GM18511 (cell line): ENCODE measurements around the gene SEC16B.
A peak's percentile ranks its signal among the peaks of the same experiment; 100 is the strongest.

Experiments used
- ATAC-seq: cut with Tn5 transposase; IDR thresholded peaks from one replicate; pipeline ENCODE4 v1.9.1; 2021; ENCODE audit warnings: mild to moderate bottlenecking, moderate library complexity; ENCODE audit not compliant: unreplicated experiment

SEC16B gene

GRCh38 chr1:177977141-177977540, 7.3 kb upstream of the SEC16B start:
- no peak for ATAC-seq

DNA sequence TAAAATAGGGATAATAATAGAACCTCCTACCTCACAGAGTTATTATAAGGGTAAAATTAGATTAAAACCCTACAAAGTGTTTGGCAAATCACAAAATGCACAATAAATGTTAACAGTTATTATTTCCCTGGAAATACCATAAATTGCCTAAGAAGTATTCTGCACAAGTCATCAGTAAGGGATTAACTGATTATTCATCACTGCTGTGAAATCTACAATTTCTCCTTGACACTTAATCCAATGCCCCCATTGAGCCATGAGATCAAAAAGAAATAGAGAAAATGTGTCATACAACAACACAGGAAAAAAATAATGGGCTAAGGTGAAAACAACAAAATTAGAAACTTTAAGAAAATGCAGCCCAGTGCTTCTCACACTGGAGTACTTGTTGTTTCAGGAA, 6.7 kb upstream of the SEC16B start:
- ATAC-seq, result no peak

DNA sequence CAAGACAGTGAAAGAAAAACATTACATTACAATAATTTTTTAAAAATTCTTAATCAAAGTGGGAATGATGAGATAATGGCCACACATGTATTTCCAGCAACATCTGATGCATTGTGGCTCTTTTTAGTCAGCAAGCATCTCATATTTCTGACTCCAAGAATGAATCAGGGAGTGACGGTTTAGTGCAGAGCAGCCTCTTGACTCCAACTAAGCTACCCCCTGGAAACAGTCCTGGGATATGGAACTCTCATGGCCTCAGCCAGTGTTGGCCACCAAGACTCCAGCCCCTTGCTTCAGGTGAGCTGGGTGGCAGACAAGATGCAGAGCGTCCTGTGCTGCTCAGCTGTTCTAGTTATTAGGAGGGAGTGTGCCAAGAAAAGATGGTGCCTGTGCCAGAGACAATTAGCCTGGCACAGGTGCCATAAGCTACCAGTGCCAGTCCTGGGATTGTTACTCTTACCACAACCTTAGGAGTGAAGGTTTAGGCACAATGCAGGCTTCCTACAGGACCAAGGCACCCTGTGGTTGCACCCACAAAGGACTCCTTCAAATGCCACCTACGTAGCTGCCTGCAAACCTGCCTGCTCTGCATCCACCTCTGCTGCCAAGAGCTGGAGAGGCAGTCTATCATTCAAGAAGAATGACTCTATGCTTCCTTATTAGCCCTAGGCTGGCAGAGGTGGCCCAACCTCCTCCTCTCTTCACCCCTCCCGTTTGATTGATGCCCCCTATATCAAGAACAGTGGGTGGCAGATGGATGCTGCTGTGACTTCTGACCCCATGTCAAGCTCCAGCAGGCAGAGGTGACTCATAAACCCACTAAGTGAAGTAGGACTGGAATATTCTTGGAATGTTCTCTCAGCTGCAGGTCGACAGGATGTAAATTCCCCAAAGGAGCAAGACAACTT, 6.0 kb upstream of the SEC16B start:
- ATAC-seq, result no peak

DNA sequence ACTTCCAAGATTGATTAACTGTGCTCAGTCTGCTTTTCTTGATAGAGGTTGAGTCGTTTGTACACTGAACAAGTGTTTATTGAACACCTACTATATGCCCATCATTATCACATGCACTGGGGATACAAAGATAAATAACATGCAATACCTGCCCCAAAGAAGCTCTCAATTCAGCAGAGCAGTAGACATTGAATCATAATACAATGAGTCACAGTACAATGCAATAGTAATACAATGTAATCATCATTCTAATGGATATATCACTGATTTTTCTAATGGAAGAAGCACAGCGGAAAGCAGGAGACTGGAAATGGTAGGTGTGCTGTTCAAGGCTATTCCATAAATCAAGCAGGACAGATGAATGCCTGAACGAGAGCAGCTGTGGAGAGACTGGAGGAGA, 3.7 kb upstream of the SEC16B start:
- no peak for ATAC-seq

DNA sequence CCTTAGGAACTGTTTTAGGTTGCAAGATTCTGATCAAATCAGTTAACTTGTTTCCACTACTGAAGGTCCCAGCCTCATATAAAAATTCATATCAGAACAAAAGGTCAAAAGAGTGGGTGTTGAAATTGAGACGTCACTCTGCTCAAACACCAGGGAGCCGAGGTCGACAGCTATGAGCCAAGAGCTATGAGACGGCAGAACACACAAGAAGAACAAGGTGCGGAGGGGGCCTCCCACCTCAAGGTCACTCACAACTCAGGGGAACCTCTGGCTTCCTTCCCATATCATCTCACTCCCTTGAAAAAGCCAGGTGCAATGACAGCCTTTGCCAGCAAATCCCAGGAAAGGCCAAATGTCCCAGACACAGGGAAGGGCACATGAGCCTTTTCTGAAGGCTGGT, 749 bp downstream of the SEC16B start:
- ATAC-seq, result no peak

DNA sequence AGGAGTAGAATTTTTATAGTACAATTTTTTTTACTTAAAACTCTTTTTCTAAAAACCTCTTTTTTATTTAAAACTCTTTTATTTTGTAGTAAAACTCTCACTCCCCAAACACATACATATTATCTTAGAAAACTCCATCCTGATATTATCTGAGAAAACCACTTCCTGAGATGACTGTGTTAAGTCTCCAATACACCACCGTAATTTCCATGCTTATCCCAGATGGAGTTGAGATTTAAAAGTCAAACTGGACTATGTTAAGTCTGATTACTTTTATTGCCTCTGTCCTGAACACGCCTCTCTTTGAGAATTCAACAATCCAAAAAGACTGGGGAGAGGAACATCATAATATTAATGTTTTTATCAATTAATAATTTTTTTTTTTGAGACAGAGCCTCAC, 3.7 kb downstream of the SEC16B start:
- no peak for ATAC-seq

GRCh38 chr1:177965293-177965692, 4.6 kb downstream of the SEC16B start:
- no peak for ATAC-seq

DNA sequence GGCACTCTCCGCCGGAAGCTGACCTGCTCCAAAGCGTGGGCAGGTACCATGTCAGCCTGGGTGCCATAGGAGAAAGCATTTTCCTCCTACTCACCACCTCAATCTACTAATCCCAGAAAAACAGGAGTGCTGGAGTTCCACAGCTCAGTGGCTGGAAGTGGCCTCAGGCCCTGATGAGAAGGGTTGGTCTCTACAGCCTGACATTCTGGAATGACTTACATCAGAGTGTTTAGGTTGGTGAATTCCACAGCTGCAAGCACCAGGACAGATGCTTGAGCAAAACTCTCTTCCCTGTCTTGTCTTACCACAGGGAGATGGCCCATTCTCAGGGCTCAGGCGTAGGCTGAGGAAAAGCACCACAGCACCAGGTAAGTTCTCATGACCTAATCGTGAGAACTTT, 5.5 kb downstream of the SEC16B start:
- ATAC-seq, result no peak

GRCh38 chr1:177960939-177961622, 8.8 kb downstream of the SEC16B start:
- no peak for ATAC-seq

DNA sequence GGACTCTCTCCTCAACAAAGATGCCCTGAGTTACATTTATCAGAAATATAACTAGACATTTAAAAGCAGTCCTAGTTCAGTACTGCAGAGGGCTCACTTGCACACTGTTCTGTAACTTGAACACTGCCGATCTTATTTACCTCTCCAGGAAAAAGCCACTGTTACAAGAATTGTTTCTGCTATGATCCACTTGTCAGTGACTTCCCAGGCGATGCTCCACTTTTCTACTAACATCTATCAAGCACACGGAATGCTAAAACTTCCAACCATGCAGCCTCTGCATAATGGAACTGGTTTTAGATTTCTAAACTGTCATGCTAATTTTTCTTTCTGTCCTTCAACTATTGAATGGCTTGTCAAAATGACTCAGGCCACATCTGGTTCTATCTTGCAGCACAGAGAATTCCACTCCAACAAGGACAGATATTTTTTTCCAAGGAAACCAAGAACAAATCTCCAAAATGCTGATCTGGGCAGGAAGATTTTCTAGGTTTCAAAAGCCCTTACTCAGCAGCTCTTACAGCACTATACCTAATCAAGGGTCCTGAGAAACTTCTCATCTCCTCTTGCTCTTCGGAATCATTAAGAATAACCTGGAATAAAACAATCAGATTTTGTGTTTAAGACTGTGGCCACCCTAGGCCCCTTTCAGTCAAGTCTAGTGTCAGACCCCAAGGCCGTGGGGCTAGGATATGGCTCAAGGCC, 9.9 kb downstream of the SEC16B start:
- ATAC-seq, result no peak

DNA sequence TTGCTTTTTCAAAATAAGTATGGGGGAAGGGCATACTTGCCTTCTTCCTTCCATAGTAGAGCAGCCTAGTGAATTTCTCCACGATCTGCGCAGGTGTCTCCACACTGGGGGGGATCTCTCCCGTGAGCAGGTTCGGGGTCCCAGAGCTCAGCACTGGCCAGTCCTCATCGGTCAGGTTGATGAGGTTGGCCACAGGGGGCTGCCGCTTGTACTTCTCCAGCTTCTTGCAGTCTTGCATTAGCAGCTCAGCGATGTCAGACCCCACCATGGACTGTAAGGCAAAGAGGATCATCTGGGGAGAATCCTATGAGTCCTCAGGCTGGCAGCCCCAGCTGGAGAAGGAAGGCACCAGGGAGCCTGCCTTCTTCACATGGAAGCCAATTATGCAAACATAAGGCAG, 11.8 kb downstream of the SEC16B start:
- no peak for ATAC-seq

DNA sequence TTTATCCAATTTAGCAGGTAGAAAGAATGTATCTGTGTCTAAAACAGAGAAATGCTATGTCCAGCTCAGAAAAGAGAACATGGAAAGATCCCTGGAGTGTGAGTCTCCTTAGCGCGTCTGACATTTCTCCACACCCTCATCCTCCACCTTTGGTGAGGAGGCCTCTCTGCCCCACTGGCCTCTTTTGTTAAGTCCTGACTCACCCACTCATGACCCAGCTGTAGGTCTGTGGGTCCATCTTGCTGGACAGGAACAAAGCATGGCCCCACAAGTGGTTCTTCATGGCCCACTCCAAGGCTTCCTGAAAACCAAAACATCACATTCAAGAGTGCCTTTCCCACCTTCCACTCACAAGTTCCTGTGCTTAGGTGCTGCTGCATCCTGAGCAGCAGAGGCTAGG, 15.8 kb downstream of the SEC16B start:
- no peak for ATAC-seq

GRCh38 chr1:177953549-177953948, 16.3 kb downstream of the SEC16B start:
- ATAC-seq, result no peak

GRCh38 chr1:177952691-177953090, 17.2 kb downstream of the SEC16B start:
- ATAC-seq, result no peak

DNA sequence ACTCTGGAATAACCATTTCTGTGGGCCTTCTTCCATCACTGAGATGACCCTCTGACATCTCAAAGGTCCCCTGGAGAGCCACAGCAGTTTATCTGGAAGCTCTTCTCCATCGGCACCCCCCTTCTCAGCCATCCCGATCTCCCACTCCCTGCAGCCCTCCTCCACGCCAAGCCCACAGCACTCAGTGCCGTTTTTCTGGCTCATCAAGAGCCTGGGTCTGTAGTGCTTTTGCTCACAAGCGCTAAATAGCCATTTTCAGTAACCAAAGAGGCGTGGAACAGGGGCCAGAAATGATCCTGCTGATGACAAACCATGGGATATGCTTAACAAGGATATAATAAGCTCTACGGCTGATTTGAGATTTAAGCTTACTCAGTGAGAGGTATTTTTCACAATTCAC, 17.6 kb downstream of the SEC16B start:
- no peak for ATAC-seq

DNA sequence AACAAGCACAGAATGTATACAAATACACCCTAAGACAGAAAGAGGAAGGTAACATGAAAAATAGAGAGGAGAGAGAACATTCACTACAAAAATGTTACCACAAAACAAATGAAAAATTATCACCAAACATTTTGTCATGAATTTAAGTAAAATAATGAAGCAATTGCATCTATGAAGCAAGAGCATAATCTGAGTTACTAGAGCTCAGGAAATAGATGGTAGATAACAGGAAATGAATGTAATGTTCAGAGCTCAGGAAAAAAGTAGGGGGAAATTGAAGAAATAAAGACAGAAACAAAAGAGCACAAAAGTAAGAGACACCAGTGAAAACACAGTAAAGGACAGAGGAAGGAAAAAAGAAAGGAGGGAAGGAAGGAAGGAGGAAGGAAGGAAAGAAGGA, 19.4 kb downstream of the SEC16B start:
- no peak for ATAC-seq

GRCh38 chr1:177948336-177948972, 21.4 kb downstream of the SEC16B start:
- peak; percentile 74 for ATAC-seq

DNA sequence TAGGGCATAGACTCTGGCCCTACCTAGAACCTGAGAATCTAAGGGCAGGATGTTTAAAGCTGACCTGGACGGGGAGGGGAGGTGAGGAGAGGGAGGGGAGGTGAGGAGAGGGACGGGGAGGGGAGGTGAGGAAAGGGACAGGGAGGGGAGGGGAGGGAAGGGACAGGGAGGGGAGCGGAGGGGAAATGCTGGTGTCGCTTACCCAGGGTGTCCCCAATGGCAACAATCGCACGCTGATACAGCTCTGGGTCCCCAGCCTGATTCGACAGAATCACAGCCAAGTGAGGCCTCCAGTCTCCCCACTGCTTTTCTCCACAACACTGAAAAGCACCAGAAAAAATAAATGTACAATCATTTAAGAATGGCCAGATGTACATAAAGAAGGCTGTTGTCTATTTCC, 22.2 kb downstream of the SEC16B start:
- no peak for ATAC-seq

DNA sequence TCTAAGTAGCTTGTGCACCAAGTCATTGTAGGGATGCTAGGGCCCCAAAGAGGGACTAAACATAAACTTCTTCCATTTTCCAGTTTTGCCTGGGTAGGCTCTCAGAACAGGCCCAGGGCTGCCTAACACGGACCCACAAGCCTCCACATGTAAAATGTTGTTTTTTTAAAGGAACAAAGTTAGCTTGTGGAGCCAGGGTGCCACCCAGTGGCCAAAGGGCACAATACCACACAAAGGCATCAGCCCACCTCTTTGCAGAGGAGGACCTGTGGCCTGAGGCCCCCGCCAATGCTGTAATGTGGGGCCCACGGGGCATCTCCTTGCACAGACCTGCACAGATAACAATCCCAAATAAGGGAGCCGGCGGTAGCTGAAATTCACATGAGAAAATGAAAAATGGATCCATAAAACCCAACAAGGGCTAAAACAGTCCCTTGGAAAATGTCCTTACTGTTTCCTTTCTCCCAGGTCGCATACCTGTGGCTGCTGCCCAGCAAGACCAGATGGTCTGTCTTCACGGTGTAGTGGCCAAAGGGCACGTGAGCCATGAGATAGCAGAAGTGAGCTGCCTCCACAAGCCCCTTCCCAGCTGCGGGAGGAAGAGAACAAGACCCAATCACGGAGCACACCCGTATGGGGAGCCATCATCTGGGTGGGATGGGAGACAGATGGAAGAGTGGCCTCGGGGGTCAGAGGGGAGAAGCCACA, 23.8 kb downstream of the SEC16B start:
- ATAC-seq, result peak; percentile 80
